Endothelial cell of umbilical vein (primary cell): ENCODE measurements around the gene CSNK1D. TPM values are rescaled to one million over a fixed set of nuclear protein-coding genes. Genes with fewer than 3 reads are reported as not detected.

ENCODE experiments used
- BruUV-seq: library from RNA; stranded (reverse); fragments of 400-500 nt; replicated peaks from 2 replicates; lab custom pipeline; 2021; lab: Mats Ljungman, UMichigan
- CTCF ChIA-PET: fragments of 300-600, 350-600 bp; sonication (Branson Sonifier 250); formaldehyde crosslinking; loops from one replicate; lab custom pipeline; 2021; ENCODE audit warnings: antibody characterized with exemption, inconsistent platforms; lab: Charles Lee
- POLR2A ChIA-PET: fragments of 300-600, 350-600 bp; sonication (Branson Sonifier 250); formaldehyde crosslinking; loops from one replicate; lab custom pipeline; 2021; ENCODE audit warnings: antibody characterized with exemption, inconsistent platforms; lab: Charles Lee
- DNase-seq: peaks from one replicate; pipeline ENCODE4 v3.0.0-alpha.2; 2011; ENCODE audit warnings: low read depth, low spot score
- FAIRE-seq: peaks from 2 replicates; lab custom pipeline; 2011; peaks lifted over from hg19 to GRCh38; lab: Jason Lieb, UNC
- H2AFZ ChIP-seq: 2 replicates; pipeline ENCODE4 v1.6.0; 2012; ENCODE audit warnings: low read depth, low read length, control low read depth, inconsistent platforms
- H3K27ac ChIP-seq: 2 replicates; pipeline ENCODE4 v1.5.1; 2011; ENCODE audit warnings: low read depth, mild to moderate bottlenecking, control low read depth, low read length, moderate library complexity; ENCODE audit not compliant: insufficient read depth
- H3K27me3 ChIP-seq, 2 experiments: 2 replicates each; pipeline versions ENCODE4 v1.6.0 to v1.6.1; 2011; ENCODE audit warnings: low read length in 2 of 2, mixed read lengths in 1 of 2; ENCODE audit not compliant: control insufficient read depth in 2 of 2, insufficient read depth in 2 of 2
- H3K36me3 ChIP-seq, 2 experiments: 2 replicates in 1 of 2; 3 replicates in 1 of 2; pipeline ENCODE4 v1.5.1; 2011; ENCODE audit warnings: low read length in 2 of 2, mild to moderate bottlenecking in 1 of 2, moderate library complexity in 1 of 2; ENCODE audit not compliant: control insufficient read depth in 2 of 2, insufficient read depth in 2 of 2; ENCODE audit errors: extremely low read depth in 1 of 2
- H3K4me1 ChIP-seq: 3 replicates; pipeline ENCODE4 v1.5.1; 2011; ENCODE audit warnings: mild to moderate bottlenecking, low read length; ENCODE audit not compliant: control insufficient read depth, insufficient read depth; ENCODE audit errors: extremely low read depth
- H3K4me2 ChIP-seq: 2 replicates; pipeline ENCODE4 v1.6.1; 2011; ENCODE audit warnings: low read length, control low read depth, mixed read lengths; ENCODE audit not compliant: insufficient read depth
- H3K4me3 ChIP-seq, 3 experiments: fragments of 200-600 bp in 1 of 3; sonication (generic), shearing (Covaris generic) in 1 of 3; replicated peaks in 1 of 3; 2 replicates each; pipeline ENCODE4 v1.5.1; 2011 to 2016; ENCODE audit warnings: control low read depth in 3 of 3, low read length in 3 of 3, mild to moderate bottlenecking in 2 of 3, inconsistent platforms in 1 of 3, low read depth in 1 of 3, moderate library complexity in 1 of 3; ENCODE audit not compliant: insufficient read depth in 1 of 3
- H3K79me2 ChIP-seq: 2 replicates; pipeline ENCODE4 v1.6.0; 2012; ENCODE audit warnings: low read length, inconsistent platforms; ENCODE audit not compliant: control insufficient read depth, insufficient read depth
- H3K9ac ChIP-seq: replicated peaks from 2 replicates; pipeline ENCODE3; 2011; ENCODE audit warnings: low read length, control low read depth; ENCODE audit not compliant: insufficient read depth; ENCODE audit errors: extremely low read depth
- H3K9me1 ChIP-seq: replicated peaks from 3 replicates; pipeline ENCODE4 v1.6.0; 2011; ENCODE audit warnings: mild to moderate bottlenecking, low read length; ENCODE audit not compliant: control insufficient read depth, insufficient read depth; ENCODE audit errors: extremely low read depth
- H3K9me3 ChIP-seq: replicated peaks from 2 replicates; pipeline ENCODE4 v1.5.1; 2012; ENCODE audit warnings: low read length, inconsistent platforms; ENCODE audit not compliant: control insufficient read depth, insufficient read depth
- H4K20me1 ChIP-seq: replicated peaks from 2 replicates; pipeline ENCODE3; 2011; ENCODE audit warnings: mild to moderate bottlenecking, low read length; ENCODE audit not compliant: control insufficient read depth, insufficient read depth; ENCODE audit errors: extremely low read depth
- EZH2 ChIP-seq: IDR thresholded peaks from 2 replicates; pipeline ENCODE4 v1.6.1; 2012; ENCODE audit warnings: borderline replicate concordance, low read depth, mild to moderate bottlenecking, moderate library complexity, low read length, inconsistent platforms; ENCODE audit not compliant: severe bottlenecking
- FOS ChIP-seq: IDR thresholded peaks from 2 replicates; pipeline ENCODE4 v1.6.1; 2011; ENCODE audit warnings: mild to moderate bottlenecking, low read length, moderate library complexity, borderline replicate concordance; ENCODE audit not compliant: insufficient read depth
- GATA2 ChIP-seq: IDR thresholded peaks from 2 replicates; pipeline ENCODE4 v1.7.0; 2011; ENCODE audit warnings: low read depth, mild to moderate bottlenecking, moderate library complexity, mixed read lengths, low read length; ENCODE audit not compliant: insufficient read length, insufficient read depth
- MAX ChIP-seq: IDR thresholded peaks from 2 replicates; pipeline ENCODE4 v1.6.1; 2011; ENCODE audit not compliant: insufficient read depth, insufficient read length
- MYC ChIP-seq: IDR thresholded peaks from one replicate; pipeline ENCODE4 v1.6.1; 2011; ENCODE audit warnings: mild to moderate bottlenecking, low read depth, low read length
- POLR2AphosphoS5 ChIP-seq: IDR thresholded peaks from 2 replicates; pipeline ENCODE4 v1.6.1; 2012; ENCODE audit warnings: low read depth, mild to moderate bottlenecking, control low read depth, low read length, moderate library complexity; ENCODE audit not compliant: insufficient read depth
- dilution Hi-C: fragments of 300-500 bp; cut with MboI; formaldehyde crosslinking; loops from one replicate; pipeline ENCODE4 v1.15.0; 2019; ENCODE audit warnings: low sequenced_read_pairs; ENCODE audit not compliant: extremely low pct_ligation_motif_present
- intact Hi-C: fragments of 100-400 bp; cut with micrococcal nuclease; formaldehyde crosslinking; loops from one replicate; pipeline ENCODE4 v1.10.0; 2022
- polyA plus RNA-seq, 4 experiments: library from polyadenylated mRNA; depleted of rRNA in 3 of 4; stranded (reverse) in 3 of 4; unstranded in 1 of 4; fragments of >200 nt; gene quantifications; 2 replicates each; pipeline versions ENCODE4 v1.2.1 to v1.2.3, GENCODE V29; 2011 to 2012; ENCODE audit warnings: missing spikeins in 1 of 4
- total RNA-seq: library from RNA; stranded (reverse); gene quantifications from 2 replicates; pipeline ENCODE4 v1.2.3, GENCODE V29; 2021
- TF ChIP-seq, protein P1 (sequence below), 2 donors: IDR thresholded peaks; 1 replicate in 1 of 2; 2 replicates in 1 of 2; pipeline ENCODE4 v1.5.1; 2011; ENCODE audit warnings: low read length in 2 of 2, mild to moderate bottlenecking in 2 of 2, moderate library complexity in 2 of 2, control low read depth in 1 of 2, inconsistent platforms in 1 of 2, low read depth in 1 of 2; ENCODE audit not compliant: insufficient read depth in 1 of 2; ENCODE audit errors: extremely low read depth in 1 of 2

Gene CSNK1D
- total and polyA plus RNA-seq, 2 donors (not counting 3 experiments of a cell fraction or from before 2014, with no cell fraction given), result 127 to 155 TPM

GRCh38 chr17:82270651-82271050 lies 2.8 kb downstream of the CSNK1D start:
- FAIRE-seq (no peak), DNase-seq (no peak)
- no peak overlapping the region for H3K9ac ChIP-seq
- H3K36me3 ChIP-seq, result peaks cover 11 to 32% of the 10 kb centered on the region in 2 experiments
- ChIA-PET POLR2A (no interaction called here), CTCF (no interaction called here)
- no peak overlapping the region for H2AFZ ChIP-seq
- H3K4me2 ChIP-seq, result no peak overlapping the region
- H3K27me3 ChIP-seq, result no peaks in the 10 kb centered on the region
- BruUV-seq, result no TSS peak
- no peaks in the 10 kb centered on the region for H3K9me3 ChIP-seq
- TF ChIP-seq POLR2AphosphoS5 (no peak), FOS (no peak), GATA2 (no peak), EZH2 (no peak), MAX (no peak), MYC (no peak)
- TF ChIP-seq, protein P1, sequence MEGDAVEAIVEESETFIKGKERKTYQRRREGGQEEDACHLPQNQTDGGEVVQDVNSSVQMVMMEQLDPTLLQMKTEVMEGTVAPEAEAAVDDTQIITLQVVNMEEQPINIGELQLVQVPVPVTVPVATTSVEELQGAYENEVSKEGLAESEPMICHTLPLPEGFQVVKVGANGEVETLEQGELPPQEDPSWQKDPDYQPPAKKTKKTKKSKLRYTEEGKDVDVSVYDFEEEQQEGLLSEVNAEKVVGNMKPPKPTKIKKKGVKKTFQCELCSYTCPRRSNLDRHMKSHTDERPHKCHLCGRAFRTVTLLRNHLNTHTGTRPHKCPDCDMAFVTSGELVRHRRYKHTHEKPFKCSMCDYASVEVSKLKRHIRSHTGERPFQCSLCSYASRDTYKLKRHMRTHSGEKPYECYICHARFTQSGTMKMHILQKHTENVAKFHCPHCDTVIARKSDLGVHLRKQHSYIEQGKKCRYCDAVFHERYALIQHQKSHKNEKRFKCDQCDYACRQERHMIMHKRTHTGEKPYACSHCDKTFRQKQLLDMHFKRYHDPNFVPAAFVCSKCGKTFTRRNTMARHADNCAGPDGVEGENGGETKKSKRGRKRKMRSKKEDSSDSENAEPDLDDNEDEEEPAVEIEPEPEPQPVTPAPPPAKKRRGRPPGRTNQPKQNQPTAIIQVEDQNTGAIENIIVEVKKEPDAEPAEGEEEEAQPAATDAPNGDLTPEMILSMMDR (IDR thresholded peaks at IDR 0.05; ENCODE audit: extremely low read depth in 1 of 2, insufficient read depth in 1 of 2, low read depth in 1 of 2, low read length in 2 of 2), result no peak
- dilution Hi-C loops (no loop called here), intact Hi-C loops (no loop called here)
- no peak overlapping the region for H3K27ac ChIP-seq
- peaks cover 26% of the 10 kb centered on the region for H3K4me1 ChIP-seq
- no peak overlapping the region for H3K4me3 ChIP-seq
- H3K9me1 ChIP-seq, result no peaks in the 10 kb centered on the region
- H4K20me1 ChIP-seq, result peaks cover 8% of the 10 kb centered on the region
- H3K79me2 ChIP-seq, result peaks cover 76% of the 10 kb centered on the region
